ENCODE measurements around the gene ZNF491.

DNA sequence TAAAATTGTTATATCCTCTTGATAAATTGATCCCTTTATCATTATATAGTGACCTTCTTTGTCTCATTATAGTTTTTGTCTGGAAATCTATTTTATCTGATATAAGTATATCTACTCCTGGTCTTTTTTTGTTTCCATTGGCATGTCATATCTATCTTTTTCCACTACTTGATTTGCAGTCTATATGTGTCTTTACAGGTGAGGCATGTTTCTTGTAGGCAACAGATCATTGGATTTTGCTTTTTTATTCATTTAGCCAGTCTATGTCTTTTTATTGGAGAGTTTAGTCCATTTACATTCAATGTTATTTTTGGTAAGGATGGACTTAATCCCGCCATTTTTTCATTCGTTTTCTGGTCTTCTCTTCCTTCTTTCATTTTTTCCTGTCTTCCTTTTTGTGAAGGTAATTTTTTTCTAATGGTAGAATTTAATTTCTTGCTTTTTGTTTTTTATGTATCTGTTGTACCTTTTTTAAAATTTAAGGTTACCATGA is 46.0 kb upstream of the ZNF491 start:
- TF ChIP-seq, protein P1, sequence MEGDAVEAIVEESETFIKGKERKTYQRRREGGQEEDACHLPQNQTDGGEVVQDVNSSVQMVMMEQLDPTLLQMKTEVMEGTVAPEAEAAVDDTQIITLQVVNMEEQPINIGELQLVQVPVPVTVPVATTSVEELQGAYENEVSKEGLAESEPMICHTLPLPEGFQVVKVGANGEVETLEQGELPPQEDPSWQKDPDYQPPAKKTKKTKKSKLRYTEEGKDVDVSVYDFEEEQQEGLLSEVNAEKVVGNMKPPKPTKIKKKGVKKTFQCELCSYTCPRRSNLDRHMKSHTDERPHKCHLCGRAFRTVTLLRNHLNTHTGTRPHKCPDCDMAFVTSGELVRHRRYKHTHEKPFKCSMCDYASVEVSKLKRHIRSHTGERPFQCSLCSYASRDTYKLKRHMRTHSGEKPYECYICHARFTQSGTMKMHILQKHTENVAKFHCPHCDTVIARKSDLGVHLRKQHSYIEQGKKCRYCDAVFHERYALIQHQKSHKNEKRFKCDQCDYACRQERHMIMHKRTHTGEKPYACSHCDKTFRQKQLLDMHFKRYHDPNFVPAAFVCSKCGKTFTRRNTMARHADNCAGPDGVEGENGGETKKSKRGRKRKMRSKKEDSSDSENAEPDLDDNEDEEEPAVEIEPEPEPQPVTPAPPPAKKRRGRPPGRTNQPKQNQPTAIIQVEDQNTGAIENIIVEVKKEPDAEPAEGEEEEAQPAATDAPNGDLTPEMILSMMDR (IDR thresholded peaks at IDR 0.05) = no peak
- no peak for TF ChIP-seq ZFX (IDR thresholded peaks at IDR 0.05; ENCODE audit: borderline replicate concordance)
